IMR-90 (cell line): ENCODE measurements around the gene SLC28A3. TPM values are rescaled to one million over a fixed set of nuclear protein-coding genes. Genes with fewer than 3 reads are reported as not detected.

Experiments
- ATAC-seq: fragments of 200-7000 bp; cut with Tn5 transposase; 2 replicates; pipeline ENCODE4 v1.9.1; 2020; ENCODE audit warnings: low read depth, mild to moderate bottlenecking, moderate library complexity
- BruUV-seq: library from RNA; stranded (reverse); fragments of 400-500 nt; replicated peaks from 2 replicates; lab custom pipeline; 2021; lab: Mats Ljungman, UMichigan
- CTCF ChIA-PET: fragments of 300-600 bp; formaldehyde crosslinking; extraction: SDS; loops from one replicate; lab custom pipeline; 2021; ENCODE audit warnings: antibody characterized with exemption; lab: Yijun Ruan, JAX
- POLR2A ChIA-PET: fragments of 300-600 bp; sonication (Branson Sonifier 250); formaldehyde crosslinking; loops from one replicate; lab custom pipeline; 2022; ENCODE audit warnings: antibody characterized with exemption; ENCODE audit not compliant: unreplicated experiment; lab: Charles Lee
- DNase-seq: peaks from one replicate; pipeline ENCODE4 v3.0.0; 2013
- H2AFZ ChIP-seq: replicated peaks from 2 replicates; pipeline ENCODE3; 2013; ENCODE audit warnings: low read length, mild to moderate bottlenecking; ENCODE audit not compliant: poor library complexity
- H2AK5ac ChIP-seq: 2 replicates; pipeline ENCODE4 v1.6.1; 2013; ENCODE audit warnings: low read depth, low read length, inconsistent platforms
- H2AK9ac ChIP-seq: replicated peaks from 2 replicates; pipeline ENCODE3; 2013; ENCODE audit warnings: mild to moderate bottlenecking, low read depth, low read length, moderate library complexity; ENCODE audit not compliant: poor library complexity
- H2BK120ac ChIP-seq: 2 replicates; pipeline ENCODE4 v1.6.1; 2013; ENCODE audit warnings: low read depth, low read length, inconsistent platforms
- H2BK15ac ChIP-seq: 3 replicates; pipeline ENCODE4 v1.6.1; 2013; ENCODE audit warnings: low read depth, low read length, inconsistent platforms
- H2BK20ac ChIP-seq: 2 replicates; pipeline ENCODE4 v1.6.1; 2013; ENCODE audit warnings: low read depth, mild to moderate bottlenecking, inconsistent platforms, low read length, moderate library complexity
- H2BK5ac ChIP-seq: 2 replicates; pipeline ENCODE4 v1.6.1; 2013; ENCODE audit warnings: mild to moderate bottlenecking, low read depth, low read length, inconsistent platforms; ENCODE audit not compliant: poor library complexity, severe bottlenecking
- H3K14ac ChIP-seq: replicated peaks from 2 replicates; pipeline ENCODE4 v1.6.1; 2013; ENCODE audit warnings: low read depth, low read length, inconsistent platforms
- H3K18ac ChIP-seq: 2 replicates; pipeline ENCODE4 v1.6.1; 2013; ENCODE audit warnings: low read depth, low read length, control low read depth
- H3K23ac ChIP-seq: 2 replicates; pipeline ENCODE4 v1.6.1; 2013; ENCODE audit warnings: low read depth, low read length, inconsistent platforms
- H3K27ac ChIP-seq: 2 replicates; pipeline ENCODE4 v1.5.1; 2013; ENCODE audit warnings: mild to moderate bottlenecking, control low read depth, low read length; ENCODE audit not compliant: insufficient read depth
- H3K27me3 ChIP-seq: 2 replicates; pipeline ENCODE4 v1.6.1; 2013; ENCODE audit warnings: low read length; ENCODE audit not compliant: control insufficient read depth, insufficient read depth
- H3K36me3 ChIP-seq: 2 replicates; pipeline ENCODE4 v1.6.1; 2013; ENCODE audit warnings: low read length, mixed read lengths; ENCODE audit not compliant: control insufficient read depth, insufficient read depth
- H3K4ac ChIP-seq: 2 replicates; pipeline ENCODE4 v1.6.1; 2013; ENCODE audit warnings: low read depth, low read length, inconsistent platforms
- H3K4me1 ChIP-seq: 2 replicates; pipeline ENCODE4 v1.6.1; 2013; ENCODE audit warnings: low read length, mixed read lengths; ENCODE audit not compliant: control insufficient read depth, insufficient read depth
- H3K4me2 ChIP-seq: 2 replicates; pipeline ENCODE4 v1.6.1; 2013; ENCODE audit warnings: low read depth, mild to moderate bottlenecking, control low read depth, low read length, moderate library complexity
- H3K4me3 ChIP-seq: 2 replicates; pipeline ENCODE4 v1.5.1; 2013; ENCODE audit warnings: low read depth, mild to moderate bottlenecking, control low read depth, low read length, moderate library complexity; ENCODE audit not compliant: insufficient read depth
- H3K56ac ChIP-seq: 2 replicates; pipeline ENCODE4 v1.6.1; 2013; ENCODE audit warnings: low read length, inconsistent platforms; ENCODE audit not compliant: insufficient read depth; ENCODE audit errors: extremely low read depth
- H3K79me1 ChIP-seq, 2 experiments: 2 replicates each; pipeline ENCODE4 v1.6.1; 2013; ENCODE audit warnings: low read length in 2 of 2, inconsistent platforms in 1 of 2, low read depth in 1 of 2
- H3K9ac ChIP-seq: 2 replicates; pipeline ENCODE4 v1.6.1; 2013; ENCODE audit warnings: low read depth, low read length, control low read depth
- H3K9me1 ChIP-seq: 2 replicates; pipeline ENCODE4 v1.6.1; 2013; ENCODE audit warnings: low read length, inconsistent platforms; ENCODE audit not compliant: insufficient read depth
- H3K9me3 ChIP-seq: 2 replicates; pipeline ENCODE4 v1.6.1; 2013; ENCODE audit warnings: low read length; ENCODE audit not compliant: control insufficient read depth, insufficient read depth
- H4K20me1 ChIP-seq: 2 replicates; pipeline ENCODE4 v1.6.1; 2013; ENCODE audit warnings: low read length, inconsistent platforms; ENCODE audit not compliant: insufficient read depth
- H4K5ac ChIP-seq: 2 replicates; pipeline ENCODE4 v1.6.1; 2013; ENCODE audit warnings: mild to moderate bottlenecking, low read depth, low read length, control low read depth
- H4K8ac ChIP-seq, 2 experiments: 2 replicates each; pipeline ENCODE4 v1.6.1; 2013; ENCODE audit warnings: low read depth in 2 of 2, low read length in 2 of 2, control low read depth in 1 of 2, inconsistent platforms in 1 of 2
- H4K91ac ChIP-seq: 2 replicates; pipeline ENCODE4 v1.6.1; 2013; ENCODE audit warnings: low read depth, low read length, inconsistent platforms; ENCODE audit not compliant: insufficient read depth
- MAFK ChIP-seq: IDR thresholded peaks from 2 replicates; pipeline ENCODE4 v1.6.1; 2012; ENCODE audit warnings: low read depth, low read length, improper control_type of control experiment
- MAZ ChIP-seq: IDR thresholded peaks from 2 replicates; pipeline ENCODE4 v1.6.1; 2012; ENCODE audit warnings: low read depth, mild to moderate bottlenecking, low read length, improper control_type of control experiment, moderate library complexity, borderline replicate concordance
- MXI1 ChIP-seq: IDR thresholded peaks from 2 replicates; pipeline ENCODE4 v1.6.1; 2012; ENCODE audit warnings: low read depth, mild to moderate bottlenecking, low read length, moderate library complexity, borderline replicate concordance
- NFE2L2 ChIP-seq: fragments of 150-350 bp; IDR thresholded peaks from 2 replicates; pipeline ENCODE4 v1.6.1; 2016; ENCODE audit warnings: low read depth, mild to moderate bottlenecking, low read length
- RCOR1 ChIP-seq: IDR thresholded peaks from 2 replicates; pipeline ENCODE4 v1.6.1; 2012; ENCODE audit warnings: mild to moderate bottlenecking, low read length, improper control_type of control experiment; ENCODE audit not compliant: insufficient replicate concordance
- WGBS, 2 experiments: methylation state at CpG; one replicate each; pipeline versions ENCODE4 v1.1.5 to v1.1.7; 2013; ENCODE audit warnings: missing lambda C conversion rate in 2 of 2; ENCODE audit not compliant: insufficient read length in 1 of 2; ENCODE audit errors: extremely low coverage in 2 of 2; 5-methylcytosine and 5-hydroxymethylcytosine counted together
- dilution Hi-C: fragments of 300-500 bp; cut with HindIII; formaldehyde crosslinking; loops from one replicate; pipeline ENCODE4 v1.14.3; 2018; ENCODE audit warnings: low sequenced_read_pairs; ENCODE audit not compliant: unreplicated experiment
- in situ Hi-C: fragments of 300-500 bp; cut with MboI; formaldehyde crosslinking; loops from 3 replicates; pipeline ENCODE4 v1.14.3; 2019; ENCODE audit warnings: low sequenced_read_pairs, inconsistent platforms, mixed read lengths
- intact Hi-C: fragments of 100-400 bp; cut with micrococcal nuclease; formaldehyde crosslinking; loops from 2 replicates; pipeline ENCODE4 v1.10.0; 2022
- polyA plus RNA-seq, 3 experiments: library from polyadenylated mRNA; depleted of rRNA; stranded (reverse); fragments of >200 nt; gene quantifications; 2 replicates each; pipeline ENCODE4 v1.2.3, GENCODE V29; 2012; ENCODE audit warnings: low replicate concordance in 1 of 3
- total RNA-seq: library from RNA; depleted of rRNA; stranded (reverse); fragments of >200 nt; gene quantifications from 2 replicates; pipeline ENCODE4 v1.2.3, GENCODE V29; 2012

SLC28A3 gene
- total and polyA plus RNA-seq, 2 of the 4 experiments (the other 2 are of a cell fraction): 1.1 to 2.2 TPM

DNA sequence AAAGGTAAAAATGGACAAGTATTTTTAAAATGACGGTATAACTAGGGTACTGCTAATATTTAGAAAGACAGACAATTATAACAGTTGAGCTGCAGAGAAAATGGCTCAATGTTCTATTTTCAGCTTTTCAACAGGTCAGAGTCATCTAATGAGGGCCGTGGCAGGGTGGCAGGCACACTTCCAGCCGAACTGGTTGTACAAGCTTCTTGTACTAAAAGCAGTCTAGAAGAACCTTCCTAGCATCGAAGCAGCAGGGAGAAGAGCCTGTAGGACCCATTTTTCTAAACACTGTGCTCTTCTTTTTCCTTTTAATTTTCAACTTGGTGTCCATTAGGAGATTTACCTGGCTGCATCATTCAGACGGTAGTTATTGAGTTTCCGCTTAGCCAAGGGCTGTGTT, 85.6 kb downstream of the SLC28A3 start:
- Histone ChIP-seq H2AFZ (no peak overlapping the region), H3K23ac (no peak overlapping the region), H3K4me2 (no peak overlapping the region), H3K9me1 (no peaks in the 10 kb centered on the region), H4K5ac (no peak overlapping the region), H4K20me1 (no peaks in the 10 kb centered on the region), H2BK5ac (no peak overlapping the region), H3K36me3 (no peaks in the 10 kb centered on the region), H3K56ac (no peak overlapping the region), H3K4ac (no peak overlapping the region), H3K4me1 (no peaks in the 10 kb centered on the region), H4K91ac (no peak overlapping the region), H3K4me3 (no peak overlapping the region), H3K18ac (no peak overlapping the region), H3K14ac (no peak overlapping the region), H3K27me3 (peaks cover 27% of the 10 kb centered on the region), H2BK15ac (no peak overlapping the region), H2AK9ac (no peak overlapping the region), H4K8ac (no peak overlapping the region), H3K9me3 (no peaks in the 10 kb centered on the region), H2AK5ac (no peak overlapping the region), H2BK120ac (no peak overlapping the region), H3K27ac (no peak overlapping the region), H2BK20ac (no peak overlapping the region), H3K9ac (no peak overlapping the region), H3K79me1 (no peaks in the 10 kb centered on the region)
- ChIA-PET CTCF (interaction anchor here (0.9 kb wide), 1 partner anchor 292 kb away, joined by 3 read pairs; no protein-coding TSS in a partner anchor), POLR2A (no interaction called here)
- intact Hi-C loops: no loop called here
- dilution Hi-C loops: no loop called here
- TF ChIP-seq MAZ (no peak), RCOR1 (no peak), NFE2L2 (no peak), MAFK (no peak), MXI1 (no peak)
- no peak for DNase-seq
- no peak for ATAC-seq
- 100% methylated on average over 1 of the region's 6 CpGs; no CpG with 5 or more reads in 1 of the 2 experiments for WGBS, 2 experiments
- in situ Hi-C loops: no loop called here
- BruUV-seq: no TSS peak
